ENCODE measurements around the gene RERE.
A peak's percentile ranks its signal among the peaks of the same experiment; 100 is the strongest.

The RERE gene

GRCh38 chr1:8687039-8687438 lies 130.4 kb downstream of the RERE start:
- H3K27ac Mint-ChIP-seq = peak overlapping the region in 1 of 2 donors; percentile 43
- no peaks in the 10 kb centered on the region for H3K9me3 Mint-ChIP-seq
- no peak for DNase-seq
- no peak overlapping the region for H3K4me3 Mint-ChIP-seq
- no peak for ATAC-seq
- H3K4me1 Mint-ChIP-seq = peaks cover 41% of the 10 kb centered on the region
- H3K27me3 Mint-ChIP-seq = no peaks in the 10 kb centered on the region

- no peak overlapping the region for H3K27ac Mint-ChIP-seq
- H3K4me1 Mint-ChIP-seq = peaks cover 46% of the 10 kb centered on the region
- H3K4me3 Mint-ChIP-seq = no peak overlapping the region
- DNase-seq = no peak
- H3K27me3 Mint-ChIP-seq = no peaks in the 10 kb centered on the region
- no peak for ATAC-seq
- H3K9me3 Mint-ChIP-seq = no peaks in the 10 kb centered on the region
Observed at GRCh38 chr1:8685463-8685862, 132.0 kb downstream of the RERE start.

DNA sequence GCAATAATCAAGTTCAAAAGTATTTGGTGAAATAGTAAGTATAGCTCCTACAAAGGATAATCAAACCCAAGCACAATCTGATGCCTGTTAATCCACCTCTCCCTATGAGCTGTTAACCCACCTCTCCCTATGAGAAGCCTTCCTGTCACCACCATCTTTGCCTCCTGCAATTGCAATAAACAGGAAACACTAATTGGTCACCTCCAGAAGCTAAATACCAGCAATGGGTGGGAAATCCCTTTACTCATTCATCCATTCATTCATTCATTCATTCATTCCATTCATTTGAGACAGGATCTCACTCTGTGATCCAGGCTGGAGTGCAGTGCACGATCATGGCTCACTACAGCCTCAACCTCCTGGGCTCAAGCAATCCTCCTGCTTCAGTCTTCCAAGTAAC lies 132.8 kb downstream of the RERE start:
- no peak overlapping the region for H3K27ac Mint-ChIP-seq
- no peak for ATAC-seq
- H3K9me3 Mint-ChIP-seq = no peaks in the 10 kb centered on the region
- H3K4me1 Mint-ChIP-seq = peaks cover 38% of the 10 kb centered on the region
- no peak overlapping the region for H3K4me3 Mint-ChIP-seq
- no peak for DNase-seq
- no peaks in the 10 kb centered on the region for H3K27me3 Mint-ChIP-seq

GRCh38 chr1:8682573-8682972 lies 134.9 kb downstream of the RERE start:
- Mint-ChIP-seq H3K9me3 (no peaks in the 10 kb centered on the region), H3K27ac (no peak overlapping the region), H3K27me3 (no peaks in the 10 kb centered on the region), H3K4me3 (no peak overlapping the region), H3K4me1 (peaks cover 29% of the 10 kb centered on the region)
- no peak for ATAC-seq
- no peak for DNase-seq

DNA sequence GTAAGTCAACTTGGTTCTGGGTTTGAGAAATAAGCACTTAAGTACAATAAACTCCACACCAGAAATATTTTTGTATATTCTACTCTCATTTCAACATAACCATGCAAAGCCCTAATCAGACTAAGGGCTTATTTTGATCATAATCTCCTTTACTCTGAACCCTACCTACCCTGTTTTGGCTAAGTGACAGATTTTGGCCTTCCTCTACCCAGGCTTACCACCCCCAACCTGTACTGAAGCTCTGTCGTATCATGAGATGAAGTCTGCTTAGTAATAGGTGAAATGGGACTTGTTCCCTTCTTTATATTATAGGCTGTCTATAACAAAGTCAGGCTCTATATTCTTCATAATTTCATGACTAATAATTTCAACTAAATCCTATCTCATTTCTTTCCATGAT lies 135.5 kb downstream of the RERE start:
- no peak overlapping the region for H3K4me3 Mint-ChIP-seq
- DNase-seq = no peak
- ATAC-seq = no peak
- no peaks in the 10 kb centered on the region for H3K9me3 Mint-ChIP-seq
- peaks cover 29% of the 10 kb centered on the region for H3K4me1 Mint-ChIP-seq
- H3K27ac Mint-ChIP-seq = no peak overlapping the region
- no peaks in the 10 kb centered on the region for H3K27me3 Mint-ChIP-seq

- DNase-seq (no peak), ATAC-seq (no peak)
- no peaks in the 10 kb centered on the region for H3K9me3 Mint-ChIP-seq
- no peak overlapping the region for H3K27ac Mint-ChIP-seq
- peaks cover 30% of the 10 kb centered on the region for H3K4me1 Mint-ChIP-seq
- no peak overlapping the region for H3K4me3 Mint-ChIP-seq
- no peaks in the 10 kb centered on the region for H3K27me3 Mint-ChIP-seq
Observed at GRCh38 chr1:8680664-8681650, 136.5 kb downstream of the RERE start.

DNA sequence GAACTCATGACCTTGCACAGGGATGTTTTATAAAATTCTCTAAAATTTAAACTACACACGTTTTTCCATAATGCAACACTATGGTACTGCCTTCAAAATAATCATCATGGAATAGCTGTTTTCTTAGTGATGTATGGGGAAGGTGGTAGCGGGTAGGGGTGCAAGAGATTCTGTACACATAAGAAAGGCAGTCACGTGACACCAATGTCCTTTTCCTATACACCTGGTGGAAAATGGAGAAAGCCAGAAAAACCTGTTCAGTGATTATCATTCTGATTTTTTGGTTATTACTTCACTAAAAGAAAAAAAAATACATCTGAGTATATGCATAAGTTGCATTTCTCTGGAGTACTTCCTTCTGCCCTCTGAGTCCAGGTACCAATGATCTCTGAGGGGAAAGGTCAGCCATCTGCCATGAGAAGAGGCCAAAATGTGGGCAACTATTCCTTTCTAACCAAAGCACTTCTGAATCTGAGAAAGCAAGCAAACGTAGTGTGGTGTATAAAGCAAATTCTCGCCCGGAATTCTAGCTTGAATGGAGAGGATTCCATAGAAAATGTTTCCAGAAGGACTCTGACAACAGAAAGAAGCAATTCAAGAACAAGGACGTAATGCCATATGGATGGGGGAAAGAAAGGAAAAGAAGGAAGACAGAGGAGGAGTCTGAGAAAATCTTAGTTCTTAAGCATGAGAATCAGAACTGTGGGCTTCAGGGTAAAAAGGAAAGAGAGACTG lies 137.3 kb downstream of the RERE start:
- Mint-ChIP-seq H3K4me1 (peaks cover 32% of the 10 kb centered on the region), H3K27ac (no peak overlapping the region), H3K9me3 (no peaks in the 10 kb centered on the region), H3K27me3 (no peaks in the 10 kb centered on the region), H3K4me3 (no peak overlapping the region)
- DNase-seq (no peak), ATAC-seq (no peak)

- H3K4me1 Mint-ChIP-seq = peaks cover 33% of the 10 kb centered on the region
- H3K27me3 Mint-ChIP-seq = no peaks in the 10 kb centered on the region
- H3K9me3 Mint-ChIP-seq = no peaks in the 10 kb centered on the region
- no peak overlapping the region for H3K27ac Mint-ChIP-seq
- peak; percentile 78 for ATAC-seq
- no peak for DNase-seq
- no peak overlapping the region for H3K4me3 Mint-ChIP-seq
Observed at GRCh38 chr1:8679395-8679800, 138.0 kb downstream of the RERE start.

DNA sequence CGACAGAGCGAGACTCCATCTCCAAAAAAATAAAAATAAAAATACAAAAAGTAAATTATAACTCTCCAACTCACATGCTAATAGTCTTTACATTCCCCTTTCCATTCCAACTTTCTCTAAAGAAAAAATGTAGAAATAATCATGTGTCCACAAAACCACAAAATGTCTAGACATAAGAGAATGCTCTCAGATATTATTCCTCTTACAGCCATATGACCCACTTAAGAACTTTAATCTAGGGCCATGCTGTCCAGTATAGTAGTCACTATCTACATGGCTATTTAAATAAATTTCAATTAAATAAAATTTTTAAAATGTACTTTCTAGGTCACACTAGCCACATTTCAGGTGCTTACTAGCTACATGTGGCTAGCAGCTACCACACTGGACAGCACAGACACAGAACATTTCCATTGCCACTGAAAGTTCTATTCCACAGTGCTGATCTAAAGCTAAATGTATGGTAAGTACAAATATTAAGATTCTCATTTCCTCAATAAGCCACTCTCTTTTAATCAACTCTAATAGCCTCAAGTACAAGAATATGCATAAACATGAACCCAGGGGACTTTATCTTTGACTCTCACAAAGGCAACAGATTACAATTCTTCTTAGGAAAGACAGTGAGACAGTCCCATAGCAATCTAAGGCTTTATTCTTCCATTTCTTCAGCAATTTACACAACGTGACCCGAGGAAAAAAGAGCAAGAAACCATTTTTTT lies 138.6 kb downstream of the RERE start:
- ATAC-seq (no peak), DNase-seq (no peak)

GRCh38 chr1:8677782-8678181 lies 139.7 kb downstream of the RERE start:
- no peak for DNase-seq
- Mint-ChIP-seq H3K4me3 (no peak overlapping the region), H3K27ac (no peak overlapping the region), H3K27me3 (no peaks in the 10 kb centered on the region), H3K4me1 (peaks cover 34% of the 10 kb centered on the region), H3K9me3 (no peaks in the 10 kb centered on the region)
- no peak for ATAC-seq

More for the DNA sequence above, 138.6 kb downstream of the RERE start:
- no peak overlapping the region for H3K4me3 Mint-ChIP-seq
- H3K4me1 Mint-ChIP-seq = peaks cover 34% of the 10 kb centered on the region
- H3K27ac Mint-ChIP-seq = no peak overlapping the region
- H3K27me3 Mint-ChIP-seq = no peaks in the 10 kb centered on the region
- no peaks in the 10 kb centered on the region for H3K9me3 Mint-ChIP-seq

DNA sequence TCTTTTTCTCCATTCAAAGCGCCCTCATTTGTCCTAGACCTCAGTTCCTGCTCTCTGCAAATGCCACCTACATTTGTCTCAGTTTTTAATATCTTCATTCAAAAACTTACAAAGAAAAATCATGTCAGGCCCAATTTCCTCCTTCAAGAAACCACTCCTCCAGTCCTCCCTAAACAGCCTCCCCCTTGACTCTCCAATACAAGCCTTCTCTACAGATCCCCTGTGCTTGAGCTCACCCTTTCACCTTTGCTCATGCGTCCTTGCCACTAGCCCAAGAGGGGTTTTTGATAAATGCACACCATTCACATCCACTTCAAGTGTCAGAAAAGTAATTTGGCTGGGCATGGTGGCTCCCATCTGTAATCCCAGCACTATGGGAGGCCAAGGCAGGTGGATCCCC lies 140.6 kb downstream of the RERE start:
- Mint-ChIP-seq H3K27ac (peak overlapping the region in 1 of 2 donors; percentile 29), H3K9me3 (no peaks in the 10 kb centered on the region), H3K4me3 (no peak overlapping the region), H3K27me3 (no peaks in the 10 kb centered on the region), H3K4me1 (peaks cover 34% of the 10 kb centered on the region)
- ATAC-seq (no peak), DNase-seq (no peak)

GRCh38 chr1:8676072-8676471 lies 141.4 kb downstream of the RERE start:
- no peak overlapping the region for H3K27ac Mint-ChIP-seq
- H3K27me3 Mint-ChIP-seq = no peaks in the 10 kb centered on the region
- H3K4me1 Mint-ChIP-seq = peaks cover 39% of the 10 kb centered on the region
- DNase-seq (no peak), ATAC-seq (no peak)
- no peaks in the 10 kb centered on the region for H3K9me3 Mint-ChIP-seq
- H3K4me3 Mint-ChIP-seq = no peak overlapping the region

- Mint-ChIP-seq H3K27ac (no peak overlapping the region), H3K9me3 (no peaks in the 10 kb centered on the region)
Observed at GRCh38 chr1:8674912-8675311, 142.5 kb downstream of the RERE start.

GRCh38 chr1:8674481-8674880 lies 143.0 kb downstream of the RERE start:
- ATAC-seq (no peak), DNase-seq (no peak)
- Mint-ChIP-seq H3K4me1 (peaks cover 55% of the 10 kb centered on the region), H3K4me3 (no peak overlapping the region), H3K27me3 (no peaks in the 10 kb centered on the region), H3K9me3 (no peaks in the 10 kb centered on the region), H3K27ac (peak overlapping the region in 1 of 2 donors; percentile 77)

More at GRCh38 chr1:8674912-8675311, 142.5 kb downstream of the RERE start:
- DNase-seq (no peak), ATAC-seq (no peak)
- Mint-ChIP-seq H3K27me3 (no peaks in the 10 kb centered on the region), H3K4me1 (peaks cover 51% of the 10 kb centered on the region), H3K4me3 (no peak overlapping the region)

- Mint-ChIP-seq H3K4me1 (peaks cover 52% of the 10 kb centered on the region), H3K9me3 (no peaks in the 10 kb centered on the region), H3K27me3 (no peaks in the 10 kb centered on the region), H3K4me3 (no peak overlapping the region), H3K27ac (no peak overlapping the region)
- DNase-seq (no peak), ATAC-seq (no peak)
Observed at GRCh38 chr1:8671306-8671917, 146.0 kb downstream of the RERE start.
